ENCODE data around the gene GOLGA6L9. TPM values are rescaled to one million over a fixed set of nuclear protein-coding genes. Genes with fewer than 3 reads are reported as not detected.
"Not testable (repeated sequence)": the region's sequence is repeated elsewhere in the genome, so short reads cannot be mapped to it uniquely, and the experiment has no call there.

Gene GOLGA6L9, protein sequence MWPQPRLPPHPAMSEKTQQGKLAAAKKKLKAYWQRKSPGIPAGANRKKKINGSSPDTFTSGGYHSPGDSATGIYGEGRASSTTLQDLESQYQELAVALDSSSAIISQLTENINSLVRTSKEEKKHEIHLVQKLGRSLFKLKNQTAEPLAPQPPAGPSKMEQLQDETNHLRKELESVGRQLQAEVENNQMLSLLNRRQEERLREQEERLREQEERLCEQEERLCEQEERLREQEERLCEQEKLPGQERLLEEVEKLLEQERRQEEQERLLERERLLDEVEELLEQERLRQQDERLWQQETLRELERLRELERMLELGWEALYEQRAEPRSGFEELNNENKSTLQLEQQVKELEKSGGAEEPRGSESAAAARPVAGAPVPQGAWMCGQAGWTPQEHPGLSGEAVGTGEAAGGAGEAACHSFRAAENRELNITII
- 10 to 100 TPM in 2 of 3 donors, 1 to 10 TPM in 1; 8.5 to 23.3 (median 11.3) TPM for polyA plus RNA-seq (ENCODE audit: insufficient read length in 3 of 3)
- long read RNA-seq, donor 1, result 0 reads
- long read RNA-seq, donor 2, result 0 reads
- long read RNA-seq, donor 3, result 0 reads
- long read RNA-seq, donor 4, result 0 reads
- long read RNA-seq, donor 5, result 0 reads
- long read RNA-seq, donor 6, full-length matches to known transcripts, result 1 of 17 reads
- long read RNA-seq, donor 6, partial matches to known transcripts, result 16 of 17 reads
- long read RNA-seq, donor 6, other reads (novel, unspliced or antisense), result 0 of 17 reads
- long read RNA-seq, donor 7, result 0 reads
- long read RNA-seq, donor 8, result 0 reads
- long read RNA-seq, donor 9, partial matches to known transcripts, result 5 of 5 reads
- long read RNA-seq, donor 9, other reads (novel, unspliced or antisense), result 0 of 5 reads
- long read RNA-seq, donor 10, result 0 reads
- long read RNA-seq, donor 11, result 0 reads
- long read RNA-seq, donor 12, partial matches to known transcripts, result 6 of 6 reads
- long read RNA-seq, donor 12, other reads (novel, unspliced or antisense), result 0 of 6 reads
- long read RNA-seq, donor 13, result 0 reads
- long read RNA-seq, donor 14, result 0 reads
- long read RNA-seq, donor 15, full-length matches to known transcripts, result 1 of 1 reads
- long read RNA-seq, donor 15, partial matches to known transcripts, result 0 of 1 reads
- long read RNA-seq, donor 15, other reads (novel, unspliced or antisense), result 0 of 1 reads
- long read RNA-seq, donor 16, partial matches to known transcripts, result 12 of 12 reads
- long read RNA-seq, donor 16, other reads (novel, unspliced or antisense), result 0 of 12 reads

DNA sequence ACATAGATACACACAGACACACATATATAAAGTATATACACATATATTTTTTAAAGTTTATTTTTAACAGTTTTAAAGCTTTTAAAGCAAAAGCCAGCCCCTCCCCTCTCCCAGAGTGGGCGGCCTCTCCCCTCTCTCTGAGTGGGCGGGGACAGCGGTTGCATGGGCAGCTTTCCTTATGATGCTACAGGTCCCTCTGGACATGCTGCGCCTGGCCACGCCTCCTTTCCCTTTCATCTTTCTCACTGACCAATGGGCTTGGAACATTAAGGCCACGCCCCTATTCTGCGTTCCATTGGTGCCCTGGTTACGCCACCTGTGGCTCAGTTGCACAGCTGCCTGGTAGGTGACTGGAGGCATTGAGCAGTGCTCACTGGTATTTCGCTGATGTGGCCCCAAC lies at the start of gene GOLGA6L9:
GOLGA6L9 (plus strand) TSS at position 124 of the 400 bp plus-strand sequence; CDS start at position 388, 264 bp downstream.
- DNase-seq (ENCODE audit: extremely low read depth in 1 of 11, low read depth in 9 of 11, low spot score in 4 of 11), result not testable (repeated sequence)

DNA sequence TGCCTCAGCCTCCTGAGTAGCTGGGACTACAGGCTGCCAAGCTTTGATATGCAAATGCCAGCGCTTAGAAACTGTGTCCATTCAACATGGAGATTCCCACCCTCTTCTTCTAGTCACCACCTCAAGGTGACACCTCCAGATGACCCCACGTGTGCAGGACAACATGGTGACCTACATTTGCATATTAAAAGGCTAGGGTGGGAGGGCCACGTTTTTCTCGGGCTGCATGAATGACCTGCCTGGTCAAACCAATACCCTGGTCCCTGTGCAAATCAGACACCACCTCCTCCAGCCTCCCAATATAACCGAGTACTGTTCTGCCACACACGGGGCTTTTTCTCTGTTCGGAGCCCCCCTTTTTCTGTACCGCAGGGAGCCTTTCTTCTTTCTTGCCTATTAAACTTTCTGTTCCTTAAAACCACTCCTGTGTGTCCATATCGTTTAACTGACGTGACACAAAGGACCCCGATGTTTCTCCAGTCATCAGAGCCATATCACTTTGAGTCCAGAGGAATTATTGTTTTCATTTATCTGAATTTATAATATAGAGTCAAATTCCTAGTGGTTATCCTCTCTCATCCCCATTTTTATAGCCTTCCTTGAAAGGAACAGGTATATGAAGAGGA lies 48.2 kb upstream of the GOLGA6L9 start:
- not testable (repeated sequence) for DNase-seq (ENCODE audit: extremely low read depth in 1 of 11, low read depth in 9 of 11, low spot score in 4 of 11)

DNA sequence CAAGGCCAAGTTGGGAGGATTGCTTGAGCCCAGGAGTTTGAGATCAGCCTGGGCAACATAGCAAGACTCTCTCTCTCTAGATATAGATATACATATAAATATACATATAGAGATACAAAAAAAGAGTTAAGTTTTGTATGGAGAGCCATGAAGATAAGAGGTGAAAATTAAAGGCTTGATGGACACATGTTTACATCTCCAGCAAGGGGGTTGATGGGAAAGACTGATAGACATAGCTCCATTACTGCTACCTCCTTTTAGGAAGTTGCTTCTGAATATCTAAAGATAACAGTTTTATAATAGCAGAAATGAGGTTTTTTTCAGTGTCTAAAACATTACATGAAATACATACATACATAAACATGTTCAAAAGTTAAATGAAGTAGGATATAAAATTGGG lies 42.4 kb upstream of the GOLGA6L9 start:
- not testable (repeated sequence) for DNase-seq (ENCODE audit: extremely low read depth in 1 of 11, low read depth in 9 of 11, low spot score in 4 of 11)

DNA sequence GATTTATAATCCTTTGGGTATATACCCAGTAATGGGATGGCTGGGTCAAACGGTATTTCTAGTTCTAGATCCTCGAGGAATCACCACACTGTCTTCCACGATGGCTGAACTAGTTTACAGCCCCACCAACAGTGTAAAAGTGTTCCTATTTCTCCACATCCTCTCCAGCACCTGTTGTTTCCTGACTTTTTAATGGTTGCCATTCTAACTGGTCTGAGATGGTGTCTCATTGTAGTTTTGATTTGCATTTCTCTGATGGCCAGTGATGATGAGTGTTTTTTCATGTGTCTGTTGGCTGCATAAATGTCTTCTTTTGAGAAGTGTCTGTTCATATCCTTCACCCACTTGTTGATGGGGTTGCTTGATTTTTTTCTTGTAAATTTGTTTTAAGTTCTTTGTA lies 39.5 kb upstream of the GOLGA6L9 start:
- DNase-seq (ENCODE audit: extremely low read depth in 1 of 11, low read depth in 9 of 11, low spot score in 4 of 11), result not testable (repeated sequence)

DNA sequence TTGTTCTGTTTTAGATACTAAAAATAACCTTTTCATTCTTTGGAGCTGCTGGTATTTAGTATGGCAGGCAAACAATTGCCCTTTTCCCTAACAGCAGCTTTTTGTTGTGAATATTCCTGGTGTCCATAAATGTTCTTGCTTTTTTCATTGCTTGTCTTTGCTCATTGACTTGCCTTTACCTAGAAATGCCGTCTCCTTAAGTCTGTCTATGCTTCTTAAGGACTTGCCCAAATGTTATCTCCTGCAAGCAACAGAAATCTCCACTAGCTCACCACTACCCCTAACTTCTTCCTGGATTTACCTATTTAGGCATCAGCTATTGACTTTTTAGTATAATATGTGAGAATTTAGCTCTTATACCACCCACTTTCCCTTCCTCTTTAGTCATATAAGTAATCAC lies 37.5 kb upstream of the GOLGA6L9 start:
- not testable (repeated sequence) for DNase-seq (ENCODE audit: extremely low read depth in 1 of 11, low read depth in 9 of 11, low spot score in 4 of 11)

DNA sequence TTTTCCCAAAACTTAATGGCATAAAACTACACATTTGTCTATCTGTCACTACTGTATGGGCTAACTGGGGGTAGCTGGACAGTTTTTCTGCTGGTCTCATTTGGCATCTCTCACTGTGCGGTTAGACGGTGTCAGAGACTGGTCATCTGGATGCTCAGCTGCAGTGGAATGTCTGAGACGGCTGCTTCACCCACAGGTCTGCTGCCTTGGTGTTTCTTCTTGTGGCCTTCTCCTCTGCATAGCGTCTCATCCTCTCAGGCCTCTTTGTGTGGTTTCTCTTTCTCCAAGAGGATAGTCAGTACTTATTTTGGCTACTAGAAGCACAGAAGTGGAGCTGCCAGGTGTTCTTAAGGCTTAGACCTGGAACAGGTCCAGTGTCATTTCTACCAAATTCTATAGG lies 35.9 kb upstream of the GOLGA6L9 start:
- no peak for DNase-seq (ENCODE audit: extremely low read depth in 1 of 11, low read depth in 9 of 11, low spot score in 4 of 11)

DNA sequence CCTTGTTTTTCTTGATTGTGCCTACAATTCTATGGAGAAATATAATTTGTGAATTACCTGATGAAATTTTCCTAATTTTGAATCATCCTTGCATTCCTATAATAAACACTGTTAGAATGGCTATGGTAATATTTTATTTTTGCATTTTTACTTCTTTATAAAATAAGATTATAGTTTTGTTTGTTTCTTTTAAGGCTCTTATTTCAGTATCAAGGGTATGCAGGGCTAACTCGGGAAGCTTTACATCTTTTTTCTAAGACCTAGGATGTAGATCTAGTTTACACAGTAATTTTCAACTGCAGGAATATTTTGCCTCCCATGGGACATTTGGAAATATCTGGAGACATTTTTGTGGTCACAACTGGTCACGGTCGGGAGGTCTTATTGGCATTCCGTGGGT lies 33.8 kb upstream of the GOLGA6L9 start:
- not testable (repeated sequence) for DNase-seq (ENCODE audit: extremely low read depth in 1 of 11, low read depth in 9 of 11, low spot score in 4 of 11)

DNA sequence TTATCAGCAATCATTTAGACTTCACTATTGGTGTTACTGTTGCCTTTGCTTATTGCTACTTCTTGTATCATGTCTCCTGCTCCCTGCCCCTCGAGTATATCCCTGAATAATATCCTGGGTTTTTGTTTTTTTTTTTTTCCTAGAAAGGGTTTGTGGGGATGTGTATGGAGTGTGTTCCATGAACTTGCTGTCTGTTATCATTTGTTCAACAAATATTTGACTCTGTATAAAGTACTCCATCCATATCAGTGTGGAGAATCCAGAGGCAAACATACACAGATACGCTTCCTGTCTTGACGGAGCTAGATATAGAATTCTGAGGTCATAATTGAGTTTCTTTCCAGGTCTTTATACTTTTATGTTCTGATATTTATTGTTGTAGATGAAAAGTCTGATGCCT lies 31.8 kb upstream of the GOLGA6L9 start:
- no peak for DNase-seq (ENCODE audit: extremely low read depth in 1 of 11, low read depth in 9 of 11, low spot score in 4 of 11)

DNA sequence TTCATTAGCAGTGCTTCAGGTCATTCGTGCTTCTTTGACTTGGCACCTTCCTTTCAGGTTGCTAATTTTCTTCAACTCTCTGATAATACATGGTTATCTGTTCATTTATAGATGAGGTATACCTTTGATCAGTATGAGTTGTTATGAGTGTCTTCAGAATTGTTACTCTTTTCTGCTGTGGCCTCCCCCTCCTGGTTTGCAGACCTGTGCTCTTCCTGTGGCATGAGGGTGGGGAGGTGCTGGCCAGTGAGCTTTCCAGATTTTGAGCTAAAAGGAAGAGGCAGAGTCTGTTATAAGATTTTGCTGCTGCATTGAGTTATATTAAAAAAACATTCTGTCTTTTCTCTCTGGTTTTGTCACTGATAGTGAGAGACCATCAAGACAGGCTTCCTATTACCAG lies 30.8 kb upstream of the GOLGA6L9 start:
- no peak for DNase-seq (ENCODE audit: extremely low read depth in 1 of 11, low read depth in 9 of 11, low spot score in 4 of 11)

DNA sequence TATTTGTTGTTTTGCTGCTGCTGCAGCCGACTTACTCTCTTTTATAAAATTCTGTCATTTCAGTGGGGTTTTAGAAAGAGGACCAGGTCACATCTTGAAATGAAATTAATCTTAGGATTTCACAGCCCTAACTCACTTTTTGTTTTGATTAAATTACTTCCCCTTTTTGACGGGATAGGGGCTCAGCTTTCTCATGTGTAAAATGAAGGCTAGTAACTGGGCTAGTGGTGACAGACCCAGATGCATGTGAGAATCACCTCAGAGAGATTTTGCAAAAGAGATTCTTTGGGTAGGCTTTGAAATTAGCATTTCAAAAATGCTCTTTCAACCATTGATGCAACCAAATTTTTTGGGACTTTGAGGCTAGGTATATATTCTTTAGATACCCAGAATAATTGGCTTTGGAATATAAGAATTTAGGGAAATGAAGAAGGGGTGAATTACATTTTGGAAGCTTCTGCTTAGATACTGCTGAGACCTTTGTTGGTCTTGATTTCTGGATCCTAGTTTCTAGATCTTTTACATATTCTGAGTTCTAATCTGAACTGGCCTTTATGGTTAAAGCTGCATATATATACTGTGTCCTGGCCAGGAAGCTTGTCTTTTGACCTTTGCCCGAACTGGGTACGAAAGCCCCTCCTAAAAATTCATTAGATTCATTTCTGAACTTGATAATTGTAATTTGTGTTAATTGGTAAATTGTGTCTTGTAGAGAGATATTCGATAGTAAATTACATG lies 30.1 kb upstream of the GOLGA6L9 start:
- not testable (repeated sequence) for DNase-seq (ENCODE audit: extremely low read depth in 1 of 11, low read depth in 9 of 11, low spot score in 4 of 11)

DNA sequence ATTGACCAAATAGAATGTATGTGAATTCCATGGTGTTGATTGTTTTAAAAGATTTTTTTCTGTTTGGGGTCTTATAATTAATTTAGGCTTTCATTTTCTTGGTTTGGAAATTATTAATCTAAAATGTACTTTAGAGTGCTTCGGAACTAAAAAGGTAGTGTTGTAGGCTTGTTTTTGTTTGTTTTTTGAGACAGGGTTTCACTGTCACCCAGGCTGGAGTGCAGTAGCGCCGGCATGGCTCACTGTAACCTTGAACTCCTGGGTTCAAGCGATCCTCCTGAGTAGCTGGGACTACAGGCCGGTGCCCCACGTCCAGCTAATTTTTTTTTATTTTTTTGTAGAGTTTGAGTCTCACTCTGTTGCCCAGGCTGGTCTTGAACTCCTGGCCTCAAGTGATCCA lies 27.7 kb upstream of the GOLGA6L9 start:
- not testable (repeated sequence) for DNase-seq (ENCODE audit: extremely low read depth in 1 of 11, low read depth in 9 of 11, low spot score in 4 of 11)

DNA sequence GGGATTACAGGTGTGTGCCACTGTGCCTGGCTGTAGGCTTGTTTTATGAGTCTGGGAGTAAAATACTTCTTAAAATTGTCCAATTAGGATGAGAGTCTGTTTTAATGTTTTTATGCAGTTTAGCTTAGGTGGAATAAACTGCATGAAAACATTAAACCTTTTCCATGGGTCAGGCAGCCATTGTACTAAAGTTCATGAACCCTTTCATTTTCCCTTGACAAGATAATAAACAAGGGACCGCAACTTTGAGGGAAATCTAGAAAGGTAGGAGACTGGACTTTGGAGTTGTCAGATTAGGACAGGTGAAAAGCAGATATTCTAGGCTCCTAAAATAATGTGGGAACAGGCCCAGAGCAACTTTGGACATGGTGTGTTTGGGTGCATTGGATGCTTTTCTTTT lies 27.3 kb upstream of the GOLGA6L9 start:
- DNase-seq (ENCODE audit: extremely low read depth in 1 of 11, low read depth in 9 of 11, low spot score in 4 of 11), result not testable (repeated sequence)

DNA sequence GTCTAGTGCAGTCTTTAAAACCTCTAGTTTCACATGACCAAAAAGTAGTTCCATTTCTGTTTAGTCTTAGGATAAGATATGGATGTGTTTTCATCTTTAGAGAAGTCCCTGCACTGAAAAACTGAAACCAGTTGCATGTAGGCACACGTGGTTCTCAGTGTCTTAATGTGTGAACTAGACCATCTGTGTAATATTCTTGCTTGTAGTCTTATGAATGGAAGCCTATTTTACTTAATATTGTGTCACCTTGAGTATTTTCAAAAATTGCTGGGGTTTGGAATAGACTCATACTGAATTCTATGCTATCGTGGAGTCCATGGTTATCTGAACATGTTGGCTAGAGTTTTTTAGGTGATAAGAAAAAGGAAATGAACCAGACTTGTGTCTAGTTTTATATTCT lies 23.4 kb upstream of the GOLGA6L9 start:
- DNase-seq (ENCODE audit: extremely low read depth in 1 of 11, low read depth in 9 of 11, low spot score in 4 of 11), result not testable (repeated sequence)

DNA sequence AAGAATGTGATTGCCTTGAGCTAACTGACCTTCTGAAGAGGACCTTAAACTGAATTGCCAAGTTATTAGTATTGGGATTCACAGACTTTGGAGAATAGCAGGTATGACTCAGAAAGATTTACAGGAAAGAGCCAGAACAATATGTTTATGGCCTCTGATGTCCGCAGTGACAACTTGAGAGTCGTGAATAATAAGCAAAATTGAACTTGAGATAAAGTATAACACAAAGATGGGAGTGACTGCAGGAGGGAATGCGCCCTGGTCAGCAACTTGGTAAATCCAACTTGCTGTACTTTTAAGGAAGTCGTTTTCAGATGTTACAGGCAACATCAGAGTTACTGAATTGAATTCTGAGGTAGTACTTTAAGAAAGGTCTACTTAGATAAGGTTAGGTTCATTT lies 19.3 kb upstream of the GOLGA6L9 start:
- DNase-seq (ENCODE audit: extremely low read depth in 1 of 11, low read depth in 9 of 11, low spot score in 4 of 11), result not testable (repeated sequence)

DNA sequence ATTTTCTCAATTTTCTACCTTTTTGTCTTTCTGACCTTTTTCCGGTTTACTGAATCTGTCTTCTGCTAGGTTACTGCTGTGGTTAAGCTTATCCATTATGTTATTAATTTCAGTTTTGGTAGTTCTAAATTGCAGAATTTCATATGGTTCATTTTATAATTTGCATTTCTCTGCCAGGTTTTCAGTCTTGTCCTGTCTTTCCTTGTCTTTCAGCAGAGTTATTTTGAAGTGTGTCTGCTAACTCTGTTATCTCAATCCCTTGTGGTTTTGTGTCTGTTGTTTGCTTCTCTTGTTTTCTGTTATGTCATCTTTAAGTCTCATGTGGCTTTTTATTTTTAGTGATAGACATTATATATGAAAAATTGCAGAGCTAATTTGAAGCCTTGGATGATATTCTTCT lies 18.0 kb upstream of the GOLGA6L9 start:
- not testable (repeated sequence) for DNase-seq (ENCODE audit: extremely low read depth in 1 of 11, low read depth in 9 of 11, low spot score in 4 of 11)

DNA sequence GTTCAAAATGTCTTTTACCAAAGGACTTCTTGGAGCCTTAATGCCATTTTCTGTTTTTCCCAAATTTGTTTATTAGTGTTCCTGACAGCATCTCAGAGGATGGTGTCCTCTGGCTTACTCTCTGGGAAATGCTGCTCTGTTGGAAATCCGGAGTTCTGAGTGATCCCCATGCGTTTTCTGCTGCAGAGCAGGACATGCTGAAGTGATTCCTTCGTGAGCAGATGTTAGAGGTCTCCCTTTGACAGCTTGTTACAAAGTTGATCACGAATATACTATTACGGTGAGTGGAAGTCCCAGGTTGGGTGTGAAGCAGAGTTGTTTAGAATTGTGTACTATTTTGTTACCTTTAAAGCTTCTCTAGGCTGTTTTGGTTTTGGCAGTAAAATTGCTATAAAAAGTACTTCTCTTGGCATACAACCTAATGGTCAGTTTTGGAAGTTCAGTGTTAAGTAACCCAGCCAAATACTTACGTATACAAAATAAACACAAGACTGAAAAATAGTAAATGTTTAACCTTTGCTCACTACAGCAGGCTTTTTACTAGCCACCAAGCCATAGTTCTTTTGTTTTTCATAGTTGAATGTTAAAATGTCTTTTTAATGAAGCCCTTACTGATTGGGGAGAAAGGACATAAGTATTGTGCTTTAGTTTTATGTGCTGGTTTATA lies 15.0 kb upstream of the GOLGA6L9 start:
- peak in 3 of 11 donors; percentile 1 to 14 (median 7) for DNase-seq (ENCODE audit: extremely low read depth in 1 of 11, low read depth in 9 of 11, low spot score in 4 of 11)

DNA sequence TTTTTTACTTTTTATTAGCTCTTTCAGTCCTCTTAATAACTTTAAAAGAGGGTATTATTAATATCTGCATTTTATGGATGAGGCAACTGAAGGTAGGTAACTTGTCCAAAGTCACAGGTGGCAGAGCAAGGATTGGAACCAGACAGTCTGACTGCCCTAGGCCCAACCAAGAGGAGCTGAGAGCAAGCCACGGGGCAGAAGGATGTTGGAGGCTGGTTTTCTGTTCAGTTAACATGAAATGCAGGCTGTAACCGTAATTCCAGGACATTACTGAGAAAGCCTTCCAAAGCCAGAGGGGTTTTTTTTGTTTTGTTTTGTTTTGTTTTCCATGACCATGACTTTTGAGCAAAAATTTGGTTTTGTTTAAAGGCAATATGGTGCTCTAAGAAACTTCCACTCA lies 9.1 kb upstream of the GOLGA6L9 start:
- DNase-seq (ENCODE audit: extremely low read depth in 1 of 11, low read depth in 9 of 11, low spot score in 4 of 11), result not testable (repeated sequence)

DNA sequence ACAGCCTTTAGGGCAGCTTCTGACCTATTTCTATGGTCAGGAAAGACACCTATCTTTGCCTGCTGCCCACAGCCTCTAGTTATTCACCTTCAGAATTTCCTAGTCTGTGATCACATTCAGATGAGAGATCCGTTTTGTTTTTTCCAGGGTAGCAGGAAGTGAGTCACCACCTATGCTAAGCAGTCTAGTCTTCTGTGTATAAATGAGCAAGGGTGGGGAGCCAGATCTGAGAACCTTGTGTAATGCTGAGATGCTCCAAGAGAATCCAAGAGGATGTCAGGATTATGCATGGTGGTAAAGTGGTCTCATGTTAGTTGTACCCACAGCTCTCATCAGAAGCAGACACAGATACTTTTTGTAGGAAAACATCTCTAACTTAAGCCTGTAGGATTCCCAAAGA lies 8.7 kb upstream of the GOLGA6L9 start:
- DNase-seq (ENCODE audit: extremely low read depth in 1 of 11, low read depth in 9 of 11, low spot score in 4 of 11), result not testable (repeated sequence)
